ENCODE measurements around the gene MAPK8IP3.

MAPK8IP3 gene

DNA sequence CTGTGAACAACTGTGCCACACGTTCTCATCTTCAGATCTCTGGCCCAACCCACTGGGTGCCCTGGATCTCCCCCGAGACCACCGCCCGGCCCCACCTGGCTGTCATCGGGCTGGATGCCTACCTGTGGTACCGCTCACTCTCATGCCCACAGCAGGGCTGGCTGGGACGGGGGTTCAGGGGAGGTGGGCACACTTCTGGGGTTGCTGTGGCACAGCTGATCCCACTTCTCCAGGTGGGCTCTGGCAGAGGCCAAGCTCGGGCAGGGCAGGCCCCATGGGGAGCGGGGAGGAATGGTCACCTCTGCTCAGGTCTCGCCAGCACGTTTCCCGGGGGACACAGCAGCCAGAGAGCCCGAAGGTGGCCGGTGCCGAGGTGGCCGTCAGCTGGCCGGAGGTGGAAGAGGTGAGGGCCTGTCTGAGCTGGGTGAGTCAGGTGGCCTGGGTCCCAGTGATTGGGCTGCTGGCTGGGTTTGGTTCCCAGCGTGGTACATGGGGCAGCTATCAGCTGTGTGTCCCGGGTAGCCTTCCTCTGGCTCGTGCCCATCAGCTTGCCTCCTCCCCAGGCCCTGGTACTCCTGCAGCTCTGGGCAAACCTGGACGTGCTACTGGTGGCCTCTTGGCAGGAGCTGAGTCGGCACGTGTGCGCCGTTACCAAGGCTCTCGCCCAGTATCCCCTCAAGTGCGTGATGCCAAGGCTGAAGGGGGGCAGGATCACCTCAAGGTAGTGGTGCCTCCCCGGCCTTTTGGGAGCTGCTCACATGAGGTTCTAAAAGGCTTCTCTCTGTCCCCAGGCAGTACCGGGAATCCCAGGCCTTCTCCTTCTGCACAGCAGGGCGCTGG is 69.2 kb downstream of the MAPK8IP3 start:
- no peak for DNase-seq

DNA sequence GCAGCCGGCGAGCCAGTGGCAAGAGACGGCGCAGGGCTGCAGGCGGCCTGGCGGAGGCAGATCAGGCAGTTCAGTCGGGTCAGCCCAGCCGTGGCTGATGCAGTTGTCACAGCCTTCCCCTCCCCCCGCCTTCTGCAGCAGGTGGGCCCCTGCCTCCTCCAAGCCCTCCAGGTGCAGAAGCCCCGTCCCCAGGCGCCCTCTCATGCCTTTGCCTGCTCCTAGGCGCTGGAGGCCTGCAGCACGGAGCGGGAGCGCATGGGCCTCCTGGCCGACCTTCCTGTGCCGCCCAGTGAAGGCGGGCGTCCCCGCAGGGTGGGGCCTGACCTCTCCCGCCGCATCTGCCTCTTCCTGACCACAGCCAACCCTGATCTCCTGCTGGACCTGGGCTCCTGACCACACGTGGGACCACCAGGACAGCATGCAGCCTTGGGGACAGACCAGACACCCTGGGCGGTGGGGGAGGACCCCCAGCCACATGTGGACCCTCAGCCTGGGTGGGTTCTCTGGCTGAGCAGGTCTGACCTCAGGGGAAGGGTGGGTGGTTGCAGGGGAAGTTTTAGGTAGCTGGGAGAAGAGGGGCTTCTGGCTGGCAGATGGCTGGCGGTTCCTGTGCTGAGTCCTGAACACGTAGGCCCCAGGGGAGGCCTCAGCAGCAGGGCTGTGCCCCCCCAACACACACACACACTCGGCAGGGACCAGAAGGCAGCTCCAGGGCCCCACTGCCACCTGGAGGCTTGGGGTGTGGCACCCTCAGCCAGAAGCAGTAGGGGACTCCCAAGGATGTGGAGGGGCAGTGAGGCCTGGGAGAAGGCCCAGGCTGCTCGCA is 70.1 kb downstream of the MAPK8IP3 start:
- DNase-seq, result peak; percentile 95

DNA sequence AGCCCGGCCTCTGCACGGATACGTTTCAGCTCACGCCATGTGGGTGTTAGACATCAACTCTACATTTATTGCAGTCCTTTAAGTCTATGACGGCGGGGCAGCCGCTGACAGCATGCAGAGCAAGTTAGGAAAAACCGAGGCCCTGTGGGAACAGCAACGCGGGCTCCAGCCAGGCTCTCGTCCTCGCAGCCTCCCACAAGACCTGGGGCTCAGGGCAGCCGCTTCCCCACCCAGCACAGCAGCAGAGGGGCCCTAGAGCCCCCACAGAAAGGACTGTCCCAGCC is 70.6 kb downstream of the MAPK8IP3 start:
- DNase-seq, result no peak

DNA sequence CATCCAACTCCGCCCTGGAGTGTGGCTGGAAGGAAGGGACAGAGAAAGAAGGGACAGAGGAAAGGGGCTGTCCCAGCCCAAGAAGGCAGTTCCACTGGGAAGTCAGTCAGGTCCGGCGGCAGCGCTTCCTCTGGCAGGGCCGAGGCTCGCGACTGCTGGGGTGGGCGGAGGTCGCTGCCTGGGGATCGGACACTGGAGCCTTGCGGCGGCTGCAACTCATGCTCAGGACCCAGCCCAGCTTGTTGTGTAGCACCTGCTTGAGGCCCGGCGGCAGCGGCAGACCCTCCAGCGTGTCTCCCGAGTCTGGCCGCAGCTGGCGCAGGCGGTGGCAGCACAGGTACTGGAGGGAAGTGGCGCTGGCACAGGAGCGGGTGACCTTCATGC is 71.0 kb downstream of the MAPK8IP3 start:
- DNase-seq, result no peak

DNA sequence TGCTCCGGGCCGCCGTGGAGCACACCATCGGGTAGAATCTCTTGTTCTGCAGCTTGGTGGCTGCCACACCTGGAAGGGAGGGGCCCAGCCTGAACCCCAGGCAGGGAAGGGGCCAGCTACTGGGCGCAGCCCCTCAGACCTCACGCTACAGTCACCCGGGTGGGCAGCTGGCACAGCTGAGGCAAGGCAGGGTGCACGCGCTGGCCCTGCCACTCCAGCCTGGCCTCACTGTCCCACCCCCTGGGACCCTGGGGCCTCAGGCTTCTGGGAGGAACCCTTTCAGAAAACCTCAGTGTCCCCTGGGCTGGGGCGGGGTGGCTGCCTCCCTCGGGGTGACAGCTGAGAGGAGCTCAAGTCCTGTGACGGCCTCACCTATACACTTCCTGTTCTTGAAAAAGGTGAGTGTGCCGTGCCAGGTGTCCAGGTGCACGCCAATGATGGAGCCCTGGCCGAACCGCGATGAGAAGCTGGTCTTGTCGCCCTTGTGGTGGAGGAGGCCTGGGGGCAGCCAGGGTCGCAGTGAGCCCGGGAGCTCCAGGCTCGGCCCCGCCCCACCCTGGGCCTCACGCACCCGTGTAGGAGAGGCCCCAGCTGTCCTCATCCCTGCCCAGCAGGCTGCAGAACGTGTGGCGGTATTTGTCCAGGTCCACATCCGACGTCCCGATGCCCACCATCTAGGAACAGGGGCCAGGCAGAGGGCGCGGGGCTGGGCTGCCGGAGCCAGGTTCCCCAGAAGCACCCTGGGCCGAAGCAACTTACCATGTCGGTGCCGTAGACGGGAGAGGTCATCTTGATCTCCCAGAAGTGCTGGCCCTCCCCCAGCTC is 71.6 kb downstream of the MAPK8IP3 start:
- DNase-seq, result no peak

DNA sequence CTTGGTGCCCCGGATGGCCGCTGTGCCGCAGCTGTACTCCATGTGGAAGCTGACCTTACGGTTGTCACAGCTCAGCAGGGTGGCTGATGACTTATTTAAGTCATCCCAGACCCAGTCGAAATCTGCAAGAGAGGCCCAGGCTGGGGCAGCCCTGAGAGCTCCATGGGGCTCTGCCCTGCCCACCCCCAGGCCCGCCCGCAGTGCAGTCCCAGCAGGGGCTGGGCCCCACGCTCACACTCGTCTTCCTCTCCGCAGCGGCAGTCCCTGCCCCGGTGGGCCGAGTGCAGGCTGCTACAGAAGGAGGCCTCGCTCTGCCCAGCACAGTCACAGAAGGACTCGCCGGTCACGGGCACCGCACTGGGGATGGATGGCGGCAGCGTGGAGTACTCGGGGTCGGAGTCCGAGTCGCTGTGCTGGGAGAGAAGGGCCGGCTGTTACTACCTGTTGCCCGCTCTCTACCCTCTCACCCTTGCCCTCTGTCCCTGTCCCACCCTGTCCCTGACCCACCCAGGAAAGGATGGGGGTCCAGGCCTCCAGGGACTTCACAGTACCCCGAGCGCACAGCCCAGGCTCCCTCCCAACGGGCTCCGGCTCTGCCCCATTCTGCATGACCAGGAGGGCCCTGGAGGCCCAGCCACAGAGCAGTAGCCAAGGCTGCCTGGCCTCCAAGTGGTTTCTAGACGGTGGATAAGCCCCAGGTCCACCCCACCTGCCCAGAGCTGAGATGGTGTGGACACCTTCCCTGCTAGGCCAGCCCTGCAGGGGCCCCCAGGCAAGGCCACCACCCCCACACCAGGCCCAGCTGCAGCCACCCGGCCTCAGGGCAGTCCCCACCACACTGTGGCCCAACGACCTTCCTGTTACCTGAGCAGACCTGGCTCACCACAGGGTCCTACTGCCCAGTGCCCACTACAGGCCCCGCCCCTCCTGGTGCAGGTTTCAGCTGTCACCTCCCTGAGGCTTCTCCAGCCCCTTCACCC is 72.5 kb downstream of the MAPK8IP3 start:
- no peak for DNase-seq

DNA sequence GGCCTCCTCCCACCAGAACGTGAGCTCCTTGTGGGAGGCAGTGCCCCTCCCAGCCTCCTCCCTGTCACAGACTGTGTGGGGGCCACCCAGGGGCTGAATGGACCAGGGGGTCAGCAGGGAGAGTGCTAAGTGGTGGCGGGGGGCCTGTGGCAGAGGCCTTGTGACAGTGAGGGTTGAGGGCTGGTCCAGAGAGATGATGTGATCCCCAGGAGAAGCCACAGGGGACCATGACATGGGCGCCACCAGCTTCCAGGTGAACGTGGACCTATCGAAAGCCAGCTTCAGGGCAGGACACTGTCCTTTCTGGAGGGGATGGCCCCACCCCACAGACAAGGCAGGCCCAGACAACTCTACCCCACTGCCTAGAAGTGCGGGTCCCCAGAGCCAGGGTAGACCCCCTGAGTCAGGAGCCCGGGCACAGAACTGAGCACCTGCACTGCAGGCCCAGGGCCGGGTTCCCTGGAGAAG is 73.3 kb downstream of the MAPK8IP3 start:
- DNase-seq, result no peak

DNA sequence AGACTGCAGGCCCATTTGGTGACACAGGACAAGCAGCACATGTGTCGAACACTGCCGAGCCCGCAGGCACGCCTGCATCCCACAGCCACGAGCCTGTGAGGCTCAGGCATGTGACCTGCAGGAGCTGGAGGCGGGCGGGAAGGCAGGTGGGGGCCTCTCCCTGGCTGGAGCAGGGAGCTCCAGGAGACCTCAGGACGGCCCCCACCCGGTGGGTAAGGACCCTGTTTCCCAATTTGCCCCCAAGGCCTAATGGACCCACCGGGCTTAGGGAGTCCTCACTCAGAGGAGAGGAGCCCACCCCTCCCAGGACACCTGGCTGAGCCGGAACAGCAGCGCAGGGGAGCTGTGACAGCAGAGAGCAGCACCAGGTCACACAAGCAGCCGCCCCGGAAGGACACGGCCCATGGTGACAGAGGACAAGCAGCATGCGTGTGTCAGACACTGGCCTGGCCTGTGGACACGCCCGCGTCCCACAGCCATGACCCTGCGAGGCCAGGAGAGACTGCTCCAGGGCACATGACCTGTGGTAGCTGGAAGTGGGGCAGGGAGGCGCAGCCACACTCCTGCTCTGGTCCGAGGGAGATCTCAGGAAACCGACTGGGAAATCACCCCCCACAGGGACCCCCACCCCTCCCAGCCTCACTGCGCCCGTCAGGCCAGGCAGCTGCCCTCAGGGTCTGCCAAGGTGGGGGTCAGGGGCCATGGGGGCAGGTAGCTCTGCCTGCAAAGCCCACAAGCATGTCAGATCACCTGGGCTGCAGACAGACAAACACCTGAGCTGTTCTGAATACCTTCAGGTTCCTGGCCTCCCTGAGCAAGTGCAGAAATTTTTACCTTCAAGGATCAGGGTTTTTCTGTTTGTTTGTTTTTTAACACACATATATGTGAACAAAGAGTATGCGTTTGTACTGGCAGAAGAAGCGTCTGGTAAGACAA is 74.0 kb downstream of the MAPK8IP3 start:
- no peak for DNase-seq

DNA sequence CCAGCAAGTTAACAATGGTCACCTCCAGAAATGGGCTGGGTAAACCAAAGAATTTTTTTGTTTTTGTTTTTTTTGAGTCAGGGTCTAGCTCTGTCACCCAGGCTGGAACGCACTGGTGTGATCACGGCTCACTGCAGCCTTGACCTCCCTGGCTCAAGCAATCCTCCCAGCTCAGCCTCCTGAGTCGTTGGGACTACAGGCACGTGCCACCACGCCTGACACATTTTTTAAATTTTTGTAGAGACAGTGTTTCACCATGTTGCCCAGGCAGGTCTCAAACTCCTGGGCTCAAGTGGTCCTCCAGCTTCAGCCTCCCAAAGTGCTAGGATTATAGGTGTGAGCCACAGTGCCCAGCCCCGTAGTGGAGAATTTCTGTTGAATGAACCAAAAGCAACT is 74.7 kb downstream of the MAPK8IP3 start:
- no peak for DNase-seq

DNA sequence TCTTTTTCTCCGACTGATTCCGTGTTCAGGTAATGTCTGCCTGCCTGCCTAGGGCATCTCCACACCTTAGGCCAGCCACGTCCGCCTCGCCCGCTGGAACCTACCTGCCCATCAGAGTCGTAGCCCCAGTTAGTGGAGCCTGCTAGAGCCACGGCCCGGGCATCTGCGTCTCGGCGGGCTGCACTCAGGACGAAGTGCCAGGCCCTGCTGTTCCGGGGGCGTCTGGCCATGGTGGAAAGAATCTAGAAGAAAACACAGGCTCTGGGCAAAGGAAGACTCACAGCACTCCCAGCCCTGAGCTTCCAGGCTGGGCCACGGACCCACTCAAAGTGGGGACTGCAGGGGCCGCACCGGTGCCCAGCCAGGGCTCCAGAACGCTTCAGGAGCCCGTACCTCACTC is 75.3 kb downstream of the MAPK8IP3 start:
- DNase-seq, result no peak

DNA sequence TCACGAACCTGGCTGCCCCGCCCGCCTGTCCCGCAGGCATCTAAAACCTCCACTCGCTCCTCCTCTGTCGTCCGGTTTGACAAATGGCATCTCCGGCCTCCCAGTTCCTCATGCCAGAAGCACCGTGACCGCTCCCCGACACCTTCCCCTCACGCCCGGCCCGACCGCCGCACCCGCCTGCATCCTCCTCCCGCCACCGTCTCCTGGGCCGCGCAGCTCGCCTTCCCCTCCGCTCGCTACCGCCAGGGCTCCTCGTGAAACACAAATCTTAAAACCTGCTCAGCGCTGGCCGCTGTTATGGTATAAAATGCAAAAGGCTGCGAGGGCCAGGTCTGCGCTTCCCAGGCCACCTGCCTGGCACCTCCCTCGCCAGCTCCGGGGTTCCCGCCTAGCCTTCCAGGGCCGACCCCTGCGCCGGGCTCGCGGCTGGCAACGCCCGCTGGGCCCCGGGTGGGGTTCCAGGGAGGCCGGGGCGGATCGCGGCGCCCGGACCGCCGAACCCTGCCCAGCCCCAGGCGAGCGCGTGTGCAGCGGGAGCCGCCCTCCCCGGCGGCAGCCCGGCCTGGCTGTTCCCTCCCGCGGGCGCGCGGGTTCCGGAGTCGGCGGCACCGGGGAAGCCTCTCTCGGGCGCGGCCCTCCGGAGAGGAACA is 75.9 kb downstream of the MAPK8IP3 start:
- peak; percentile 21 for DNase-seq

DNA sequence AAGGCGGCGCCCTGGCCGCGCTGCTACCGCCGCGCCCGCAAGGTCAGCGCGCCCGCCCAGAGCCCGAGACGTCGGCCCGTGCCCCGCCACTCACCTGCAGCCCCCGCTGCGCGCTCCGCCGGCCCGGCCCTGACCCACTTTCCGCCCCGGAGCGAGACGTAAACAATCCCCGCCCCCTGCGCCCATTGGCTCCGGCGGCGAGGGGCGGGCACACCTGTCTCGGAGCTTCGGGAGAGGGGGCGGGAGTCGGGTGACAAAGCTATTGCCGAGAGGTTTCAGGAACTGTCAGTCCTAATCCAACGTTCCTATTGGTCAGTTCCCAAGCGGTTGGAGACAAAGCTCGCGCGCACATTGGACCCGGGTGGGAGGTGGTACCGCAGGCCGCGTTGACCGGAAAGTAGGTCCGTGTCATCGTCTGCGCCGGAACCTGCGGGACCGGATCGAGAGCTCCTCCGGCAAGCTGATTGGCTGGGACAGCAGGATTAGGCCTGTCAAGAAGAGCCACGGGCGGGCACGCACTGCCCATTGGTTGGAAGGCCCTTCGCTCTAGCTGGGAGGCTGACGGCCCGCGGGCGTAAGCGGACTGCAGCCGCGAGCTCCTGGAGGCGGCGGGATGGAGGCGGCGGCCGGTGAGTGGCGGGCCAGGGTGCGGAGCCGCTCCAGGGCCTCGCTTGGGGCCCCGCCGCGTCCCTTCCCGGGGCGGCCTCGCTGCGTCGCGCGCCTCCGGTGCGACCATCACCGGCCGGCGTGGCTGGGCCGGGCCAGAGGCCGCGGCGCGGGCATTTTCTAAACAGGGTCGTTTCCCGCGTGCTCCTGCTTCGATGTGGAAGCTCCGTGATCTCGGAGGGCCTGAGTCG is 76.6 kb downstream of the MAPK8IP3 start, which contains the start of the genes NUBP2 and SPSB3:
TSS of gene NUBP2 (plus strand) at position 553 of the 857 bp plus-strand sequence. CDS start at position 614, 61 bp downstream.
TSS of gene SPSB3 (minus strand) at position 164 of the 857 bp plus-strand sequence. CDS start 1,088 bp downstream, outside the sequence.
- DNase-seq, result peak; percentile 99

DNA sequence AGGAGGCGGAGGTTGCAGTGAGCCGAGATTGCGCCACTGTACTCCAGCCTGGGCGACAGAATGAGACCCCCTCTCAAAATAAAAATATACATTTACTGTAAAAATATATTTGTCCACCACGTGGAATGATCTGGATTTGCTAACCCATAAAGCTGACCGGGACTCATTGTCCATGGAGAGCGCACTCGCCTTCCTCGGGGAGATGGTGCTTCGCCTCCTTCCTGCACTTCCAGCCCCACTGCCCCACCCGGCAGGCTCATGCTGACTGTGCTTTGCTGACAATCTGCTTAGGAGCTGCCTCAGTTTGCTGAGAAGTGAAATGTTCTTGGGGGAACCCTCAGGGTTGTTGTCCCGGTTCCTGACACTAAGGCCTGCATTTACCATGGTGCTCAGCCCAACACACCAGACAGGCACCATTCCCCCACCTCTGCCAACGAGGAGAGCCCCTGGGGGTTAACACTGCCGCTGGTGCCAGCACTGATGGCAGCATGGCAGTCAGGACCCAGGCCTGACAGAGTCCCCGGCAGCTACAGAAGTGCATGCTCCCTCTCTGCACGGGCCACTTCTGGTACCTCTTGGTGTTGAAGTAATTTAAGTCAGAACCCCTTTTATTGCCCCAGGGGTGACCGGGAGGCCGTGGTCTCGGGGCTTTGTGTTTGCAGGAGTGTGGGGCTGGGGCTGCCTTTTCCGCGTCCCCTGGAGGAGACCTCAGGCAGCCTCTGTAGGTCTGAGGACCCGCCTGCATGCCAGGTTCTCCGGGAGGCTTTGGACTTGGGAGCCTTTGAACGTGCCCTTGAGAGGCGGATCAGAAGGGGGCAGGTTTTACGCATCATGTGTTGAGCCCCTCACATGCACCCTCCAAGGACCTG is 79.2 kb downstream of the MAPK8IP3 start:
- no peak for DNase-seq

DNA sequence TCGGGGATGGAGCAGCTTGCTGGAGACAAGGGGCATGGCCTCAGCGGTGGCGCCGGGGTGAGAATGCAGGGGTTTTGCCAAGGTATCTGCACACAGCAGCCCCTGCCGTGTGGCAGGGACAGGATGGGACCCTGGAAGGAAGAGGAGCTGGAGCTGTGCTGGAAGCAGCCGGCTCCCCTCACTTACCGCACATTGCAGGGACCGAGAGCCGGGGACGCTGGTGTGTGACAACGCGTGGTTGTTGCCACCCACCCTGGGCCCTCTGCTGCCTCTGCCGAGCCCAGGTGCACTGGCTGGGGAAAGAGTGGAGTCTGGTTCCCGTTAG is 79.8 kb downstream of the MAPK8IP3 start:
- DNase-seq, result no peak

DNA sequence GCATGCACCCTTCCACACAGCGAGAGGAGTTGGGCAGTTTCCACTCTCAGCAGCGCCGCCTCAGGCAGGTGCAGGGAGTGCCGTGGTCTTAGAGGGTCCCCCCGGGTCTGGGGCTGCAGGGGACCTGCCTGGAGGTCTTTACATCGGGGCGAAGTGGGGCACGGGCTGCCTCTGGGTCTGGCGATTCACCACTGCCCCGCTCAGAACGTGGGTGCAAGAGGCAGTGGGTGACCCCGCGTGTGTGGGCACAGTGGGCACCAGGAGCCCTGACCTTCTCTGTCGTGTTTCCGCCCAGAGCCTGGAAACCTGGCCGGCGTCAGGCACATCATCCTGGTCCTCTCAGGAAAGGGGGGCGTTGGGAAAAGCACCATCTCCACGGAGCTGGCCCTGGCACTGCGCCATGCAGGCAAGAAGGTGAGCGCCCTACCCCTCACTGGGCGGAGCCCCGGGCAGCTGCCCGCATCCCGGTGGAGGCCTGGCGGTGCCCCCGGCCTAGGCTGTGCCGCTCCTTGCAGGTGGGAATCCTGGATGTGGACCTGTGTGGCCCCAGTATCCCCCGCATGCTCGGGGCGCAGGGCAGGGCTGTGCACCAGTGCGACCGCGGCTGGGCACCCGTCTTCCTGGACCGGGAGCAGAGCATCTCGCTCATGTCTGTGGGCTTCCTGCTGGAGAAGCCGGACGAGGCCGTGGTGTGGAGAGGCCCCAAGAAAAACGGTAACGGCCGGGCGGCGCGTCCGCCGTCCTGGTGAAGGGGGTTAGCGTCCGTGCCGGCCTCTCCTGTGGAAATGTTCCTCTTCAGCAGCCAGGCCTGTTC is 80.5 kb downstream of the MAPK8IP3 start:
- no peak for DNase-seq

DNA sequence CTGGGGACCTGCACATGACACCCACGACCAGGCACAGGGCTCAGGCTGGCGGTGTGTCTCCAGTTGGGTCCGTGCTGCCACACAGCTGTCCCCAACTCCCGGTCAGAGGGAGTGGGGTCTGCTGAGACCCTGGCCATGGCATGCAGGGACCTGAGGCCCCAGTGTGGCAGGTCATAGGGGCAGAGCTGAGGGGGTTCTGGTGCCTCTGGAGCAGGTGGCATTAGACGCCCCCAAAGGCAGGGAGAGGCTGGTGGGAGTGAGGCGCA is 81.0 kb downstream of the MAPK8IP3 start:
- DNase-seq, result no peak

DNA sequence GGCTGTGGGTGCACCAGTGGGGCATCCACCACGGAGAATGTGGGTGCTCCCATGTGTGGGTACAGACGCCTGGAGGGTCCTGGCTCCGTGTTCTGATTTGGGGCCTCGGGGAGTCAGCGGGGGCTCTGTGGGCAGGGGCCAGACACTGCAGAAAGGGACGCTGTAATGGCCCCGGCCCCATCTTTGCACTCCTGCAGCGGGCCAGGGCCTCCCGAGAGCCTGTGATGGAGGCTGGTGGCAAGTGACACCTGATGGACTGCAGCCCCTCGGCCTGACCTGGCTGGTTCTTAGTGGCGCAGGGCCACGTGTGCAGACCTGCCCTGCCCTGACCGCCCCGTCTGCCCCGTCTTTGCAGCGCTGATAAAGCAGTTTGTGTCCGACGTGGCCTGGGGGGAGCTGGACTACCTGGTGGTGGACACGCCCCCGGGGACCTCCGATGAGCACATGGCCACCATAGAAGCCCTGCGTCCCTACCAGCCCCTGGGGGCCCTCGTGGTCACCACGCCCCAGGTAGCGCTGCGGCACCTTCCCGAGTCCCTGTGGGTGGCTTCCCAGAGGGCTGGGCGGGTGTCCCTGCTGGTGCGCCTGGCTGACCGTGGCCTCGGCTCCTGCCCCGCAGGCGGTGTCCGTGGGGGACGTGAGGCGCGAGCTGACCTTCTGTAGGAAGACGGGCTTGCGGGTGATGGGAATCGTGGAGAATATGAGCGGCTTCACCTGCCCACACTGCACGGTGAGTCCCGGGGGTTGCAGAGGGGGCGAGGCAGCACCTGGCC is 81.5 kb downstream of the MAPK8IP3 start:
- DNase-seq, result no peak
